Measurements from ENCODE around the gene RSKR.

The RSKR gene

DNA sequence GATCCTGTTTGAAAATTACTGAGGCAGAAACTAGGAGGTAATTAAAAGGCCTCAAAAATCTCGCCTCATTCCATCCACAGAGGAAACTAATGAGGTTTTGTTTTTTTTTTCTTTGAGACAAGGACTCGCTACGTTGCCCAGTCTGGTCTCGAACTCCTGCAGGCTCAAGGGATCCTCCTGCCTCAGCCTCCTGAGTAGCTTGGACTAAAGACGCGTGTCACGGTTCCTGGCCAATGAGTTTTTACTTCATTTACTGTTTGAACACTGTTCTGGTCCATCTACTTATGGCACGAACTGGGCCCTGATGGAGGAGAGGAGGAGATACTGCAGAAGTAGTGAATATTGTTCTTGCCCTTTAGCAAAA lies 31.6 kb upstream of the RSKR start:
- Histone ChIP-seq H3K4me3 (ENCODE audit: insufficient read depth, low read length, poor library complexity, severe bottlenecking) (peak overlapping the region; percentile 65), H4K20me1 (ENCODE audit: low read depth, low read length) (peaks cover 7% of the 10 kb centered on the region; the same call in 1 of the 2 replicates), H3F3A (ENCODE audit: insufficient read depth) (peaks cover 19% of the 10 kb centered on the region), H3K36me3 (ENCODE audit: low read length) (peaks cover 20% of the 10 kb centered on the region), H3K9me3 (ENCODE audit: insufficient read depth, low read length) (no peaks in the 10 kb centered on the region), H2AFZ (ENCODE audit: low read depth, low read length, severe bottlenecking) (no peak overlapping the region), H3K79me2 (ENCODE audit: insufficient read depth, low read length) (peaks cover 32% of the 10 kb centered on the region), H3K27me3 (ENCODE audit: low read length) (no peaks in the 10 kb centered on the region), H3K27ac (ENCODE audit: low read depth, low read length) (peak overlapping the region; percentile 59), H3K9me2 (replicated peaks; ENCODE audit: insufficient read depth, low read length) (no peaks in the 10 kb centered on the region), H3K9ac (ENCODE audit: low read length) (peak overlapping the region; percentile 85), H3K4me2 (ENCODE audit: low read depth, low read length, poor library complexity, severe bottlenecking) (peak overlapping the region; percentile 63)
- TF ChIP-seq EZH2phosphoT487 (conservative IDR thresholded peaks at IDR 0.05; ENCODE audit: low read length): no peak
- TF ChIP-seq, protein P1, sequence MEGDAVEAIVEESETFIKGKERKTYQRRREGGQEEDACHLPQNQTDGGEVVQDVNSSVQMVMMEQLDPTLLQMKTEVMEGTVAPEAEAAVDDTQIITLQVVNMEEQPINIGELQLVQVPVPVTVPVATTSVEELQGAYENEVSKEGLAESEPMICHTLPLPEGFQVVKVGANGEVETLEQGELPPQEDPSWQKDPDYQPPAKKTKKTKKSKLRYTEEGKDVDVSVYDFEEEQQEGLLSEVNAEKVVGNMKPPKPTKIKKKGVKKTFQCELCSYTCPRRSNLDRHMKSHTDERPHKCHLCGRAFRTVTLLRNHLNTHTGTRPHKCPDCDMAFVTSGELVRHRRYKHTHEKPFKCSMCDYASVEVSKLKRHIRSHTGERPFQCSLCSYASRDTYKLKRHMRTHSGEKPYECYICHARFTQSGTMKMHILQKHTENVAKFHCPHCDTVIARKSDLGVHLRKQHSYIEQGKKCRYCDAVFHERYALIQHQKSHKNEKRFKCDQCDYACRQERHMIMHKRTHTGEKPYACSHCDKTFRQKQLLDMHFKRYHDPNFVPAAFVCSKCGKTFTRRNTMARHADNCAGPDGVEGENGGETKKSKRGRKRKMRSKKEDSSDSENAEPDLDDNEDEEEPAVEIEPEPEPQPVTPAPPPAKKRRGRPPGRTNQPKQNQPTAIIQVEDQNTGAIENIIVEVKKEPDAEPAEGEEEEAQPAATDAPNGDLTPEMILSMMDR (IDR thresholded peaks at IDR 0.05; ENCODE audit: insufficient read depth, low read length, poor library complexity, severe bottlenecking): no peak

GRCh38 chr17:28644787-28645575 lies 31.0 kb upstream of the RSKR start, which contains the start of gene BLTP2:
TSS of gene BLTP2 (minus strand) at chr17:28645158. CDS start at chr17:28645056, 102 bp downstream.
- Histone ChIP-seq H3K9ac (ENCODE audit: low read length) (peak within 1 kb of the TSS; percentile 85), H3K79me2 (ENCODE audit: insufficient read depth, low read length) (peaks cover 34% of the 10 kb centered on the region), H4K20me1 (ENCODE audit: low read depth, low read length) (peaks cover 7% of the 10 kb centered on the region; the same call in 1 of the 2 replicates), H3F3A (ENCODE audit: insufficient read depth) (peaks cover 19% of the 10 kb centered on the region), H3K27ac (ENCODE audit: low read depth, low read length) (peak within 1 kb of the TSS; percentile 66), H3K9me3 (ENCODE audit: insufficient read depth, low read length) (no peaks in the 10 kb centered on the region), H3K4me3 (ENCODE audit: insufficient read depth, low read length, poor library complexity, severe bottlenecking) (peak within 1 kb of the TSS; percentile 76), H2AFZ (ENCODE audit: low read depth, low read length, severe bottlenecking) (peak within 1 kb of the TSS; percentile 67), H3K36me3 (ENCODE audit: low read length) (peaks cover 24% of the 10 kb centered on the region), H3K9me2 (replicated peaks; ENCODE audit: insufficient read depth, low read length) (no peaks in the 10 kb centered on the region), H3K27me3 (ENCODE audit: low read length) (no peaks in the 10 kb centered on the region), H3K4me2 (ENCODE audit: low read depth, low read length, poor library complexity, severe bottlenecking) (peak within 1 kb of the TSS; percentile 84)
- TF ChIP-seq, protein P1 (IDR thresholded peaks at IDR 0.05; ENCODE audit: insufficient read depth, low read length, poor library complexity, severe bottlenecking): no peak
- no peak for TF ChIP-seq EZH2phosphoT487 (conservative IDR thresholded peaks at IDR 0.05; ENCODE audit: low read length)

GRCh38 chr17:28643983-28644786 lies 30.2 kb upstream of the RSKR start:
- TF ChIP-seq, protein P1 (IDR thresholded peaks at IDR 0.05; ENCODE audit: insufficient read depth, low read length, poor library complexity, severe bottlenecking): no peak
- no peak for TF ChIP-seq EZH2phosphoT487 (conservative IDR thresholded peaks at IDR 0.05; ENCODE audit: low read length)
- peaks cover 19% of the 10 kb centered on the region for H3F3A ChIP-seq (ENCODE audit: insufficient read depth)
- no peaks in the 10 kb centered on the region for H3K27me3 ChIP-seq (ENCODE audit: low read length)
- peak overlapping the region; percentile 85 for H3K9ac ChIP-seq (ENCODE audit: low read length)
- no peaks in the 10 kb centered on the region for H3K9me2 ChIP-seq (replicated peaks; ENCODE audit: insufficient read depth, low read length)
- peak overlapping the region; percentile 84 for H3K4me2 ChIP-seq (ENCODE audit: low read depth, low read length, poor library complexity, severe bottlenecking)
- H3K9me3 ChIP-seq (ENCODE audit: insufficient read depth, low read length): no peaks in the 10 kb centered on the region
- peaks cover 7% of the 10 kb centered on the region; the same call in 1 of the 2 replicates for H4K20me1 ChIP-seq (ENCODE audit: low read depth, low read length)
- H3K79me2 ChIP-seq (ENCODE audit: insufficient read depth, low read length): peaks cover 34% of the 10 kb centered on the region
- H3K4me3 ChIP-seq (ENCODE audit: insufficient read depth, low read length, poor library complexity, severe bottlenecking): peak overlapping the region; percentile 76
- H3K36me3 ChIP-seq (ENCODE audit: low read length): peaks cover 24% of the 10 kb centered on the region
- H3K27ac ChIP-seq (ENCODE audit: low read depth, low read length): peak overlapping the region; percentile 66
- H2AFZ ChIP-seq (ENCODE audit: low read depth, low read length, severe bottlenecking): no peak overlapping the region
